Loucy (cell line): Measurements from ENCODE around the gene GUCY1A2.

Source experiments
- H2AFZ ChIP-seq: fragments of 200-600 bp; sonication (generic); 2 replicates; pipeline ENCODE4 v1.6.0; 2016; ENCODE audit warnings: antibody characterized with exemption, mild to moderate bottlenecking, low read length, moderate library complexity
- H3F3A ChIP-seq: fragments of 200-600 bp; 2 replicates; pipeline ENCODE4 v1.6.0; 2016; ENCODE audit warnings: antibody characterized with exemption, low read depth, mild to moderate bottlenecking
- H3K27me3 ChIP-seq: fragments of 200-600 bp; sonication (generic); 2 replicates; pipeline ENCODE4 v1.6.1; 2014; ENCODE audit warnings: low read length, mild to moderate bottlenecking; ENCODE audit not compliant: insufficient read depth, poor library complexity, severe bottlenecking
- H3K36me3 ChIP-seq: fragments of 200-600 bp; sonication (generic); 2 replicates; pipeline ENCODE4 v1.6.1; 2016; ENCODE audit warnings: low read length; ENCODE audit not compliant: insufficient read depth
- H3K4me1 ChIP-seq: fragments of 200-600 bp; sonication (generic); 2 replicates; pipeline ENCODE4 v1.5.1; 2014; ENCODE audit warnings: low read length, mild to moderate bottlenecking; ENCODE audit not compliant: insufficient read depth, poor library complexity, severe bottlenecking
- H3K4me2 ChIP-seq: fragments of 200-600 bp; sonication (generic); 2 replicates; pipeline ENCODE4 v1.6.0; 2014; ENCODE audit warnings: antibody characterized with exemption, low read length, low read depth, mild to moderate bottlenecking; ENCODE audit not compliant: poor library complexity, severe bottlenecking
- H3K4me3 ChIP-seq: fragments of 200-600 bp; sonication (generic); 2 replicates; pipeline ENCODE4 v1.5.1; 2014; ENCODE audit warnings: low read length, mild to moderate bottlenecking, mixed read lengths; ENCODE audit not compliant: poor library complexity, severe bottlenecking
- H3K79me2 ChIP-seq: fragments of 200-600 bp; sonication (generic); 2 replicates; pipeline ENCODE4 v1.6.1; 2014; ENCODE audit warnings: low read length; ENCODE audit not compliant: insufficient read depth
- H3K9ac ChIP-seq: fragments of 200-600 bp; sonication (generic); 2 replicates; pipeline ENCODE4 v1.6.0; 2014; ENCODE audit warnings: mild to moderate bottlenecking, low read depth, low read length, moderate library complexity; ENCODE audit not compliant: poor library complexity, severe bottlenecking
- H3K9me2 ChIP-seq: fragments of 200-600 bp; sonication (generic); replicated peaks from 2 replicates; pipeline ENCODE4 v1.6.1; 2016; ENCODE audit warnings: low read depth, low read length, mixed read lengths
- H3K9me3 ChIP-seq: fragments of 200-600 bp; sonication (generic); 2 replicates; pipeline ENCODE4 v1.6.1; 2014; ENCODE audit warnings: mild to moderate bottlenecking, antibody characterized with exemption, low read length, low read depth; ENCODE audit not compliant: insufficient read depth
- H4K20me1 ChIP-seq: fragments of 200-600 bp; sonication (generic); 2 replicates; pipeline ENCODE4 v1.6.0; 2014; ENCODE audit warnings: antibody characterized with exemption, low read length, mild to moderate bottlenecking; ENCODE audit not compliant: insufficient read depth, poor library complexity, severe bottlenecking
- CTCF ChIP-seq: fragments of 200-600 bp; sonication (generic); conservative IDR thresholded peaks from 2 replicates; pipeline ENCODE4 v1.5.1; 2014; ENCODE audit warnings: mild to moderate bottlenecking, antibody characterized with exemption, low read length
- EZH2phosphoT487 ChIP-seq: fragments of 200-600 bp; IDR thresholded peaks from 2 replicates; pipeline ENCODE4 v1.6.1; 2018; ENCODE audit warnings: antibody characterized with exemption, mild to moderate bottlenecking, moderate library complexity, borderline replicate concordance

Gene GUCY1A2

GRCh38 chr11:106840146-106840545, 178.1 kb downstream of the GUCY1A2 start:
- Histone ChIP-seq H3K4me3 (no peak overlapping the region), H3K36me3 (no peaks in the 10 kb centered on the region), H2AFZ (no peak overlapping the region), H4K20me1 (no peaks in the 10 kb centered on the region), H3K4me2 (no peak overlapping the region), H3K4me1 (no peaks in the 10 kb centered on the region), H3K9me2 (no peaks in the 10 kb centered on the region), H3K9ac (no peak overlapping the region), H3K9me3 (no peaks in the 10 kb centered on the region), H3F3A (no peaks in the 10 kb centered on the region), H3K79me2 (no peaks in the 10 kb centered on the region), H3K27me3 (no peaks in the 10 kb centered on the region)
- TF ChIP-seq CTCF, result no peak
- TF ChIP-seq EZH2phosphoT487, result no peak

GRCh38 chr11:106834567-106834966, 183.7 kb downstream of the GUCY1A2 start:
- H3K4me2 ChIP-seq, result no peak overlapping the region
- no peaks in the 10 kb centered on the region for H3K4me1 ChIP-seq
- TF ChIP-seq EZH2phosphoT487, result no peak
- TF ChIP-seq CTCF, result no peak
- 0 out of 2 replicates have a peak, but pooled peaks cover 2% of the 10 kb centered on the region for H3K9me3 ChIP-seq
- no peaks in the 10 kb centered on the region for H3K79me2 ChIP-seq
- no peak overlapping the region for H2AFZ ChIP-seq
- no peaks in the 10 kb centered on the region for H3K36me3 ChIP-seq
- no peaks in the 10 kb centered on the region for H3K9me2 ChIP-seq
- no peak overlapping the region for H3K9ac ChIP-seq
- no peak overlapping the region for H3K4me3 ChIP-seq
- H3F3A ChIP-seq, result no peaks in the 10 kb centered on the region
- no peaks in the 10 kb centered on the region for H3K27me3 ChIP-seq
- no peaks in the 10 kb centered on the region for H4K20me1 ChIP-seq

GRCh38 chr11:106828976-106829375, 189.3 kb downstream of the GUCY1A2 start:
- H3K4me1 ChIP-seq, result no peaks in the 10 kb centered on the region
- no peaks in the 10 kb centered on the region for H3K36me3 ChIP-seq
- no peaks in the 10 kb centered on the region for H3K9me2 ChIP-seq
- H3K4me2 ChIP-seq, result no peak overlapping the region
- no peaks in the 10 kb centered on the region for H3K27me3 ChIP-seq
- no peaks in the 10 kb centered on the region for H4K20me1 ChIP-seq
- H3K79me2 ChIP-seq, result no peaks in the 10 kb centered on the region
- TF ChIP-seq EZH2phosphoT487 (no peak), CTCF (no peak)
- no peak overlapping the region for H3K9ac ChIP-seq
- 0 out of 2 replicates have a peak, but pooled peaks cover 2% of the 10 kb centered on the region for H3K9me3 ChIP-seq
- no peaks in the 10 kb centered on the region for H3F3A ChIP-seq
- H2AFZ ChIP-seq, result no peak overlapping the region
- no peak overlapping the region for H3K4me3 ChIP-seq
